Activated CD4-positive, alpha-beta T cell treated with anti-CD3 and anti-CD28 coated beads, Interleukin-2, amount 50 U/mL, for 1 hour (primary cell): ENCODE results near the gene CRYBG2.
"Not testable (repeated sequence)": the region's sequence is repeated elsewhere in the genome, so short reads cannot be mapped to it uniquely, and the experiment has no call there.

ENCODE experiments used
- DNase-seq: peaks from one replicate; pipeline ENCODE4 v3.0.0-alpha.2; 2020

The CRYBG2 gene

DNA sequence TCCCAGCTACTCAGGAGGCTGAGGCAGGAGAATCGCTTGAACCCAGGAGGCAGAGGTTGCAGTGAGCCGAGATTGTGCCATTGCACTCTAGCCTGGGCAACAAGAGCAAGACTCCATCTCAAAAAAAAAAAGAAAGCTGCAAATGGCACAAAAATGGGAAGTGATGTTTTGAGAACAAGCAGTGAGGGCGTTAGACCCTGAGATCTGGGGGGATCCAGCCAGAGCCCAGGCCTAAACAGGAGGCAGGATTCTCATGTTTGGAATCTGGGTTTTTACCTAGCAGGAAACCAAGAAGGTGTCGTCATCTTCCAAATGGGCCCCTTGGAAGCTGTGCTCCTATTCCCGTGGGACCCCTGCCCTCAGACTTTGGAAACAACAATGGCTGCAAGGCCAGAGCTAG lies 61.2 kb downstream of the CRYBG2 start:
- DNase-seq = not testable (repeated sequence)

DNA sequence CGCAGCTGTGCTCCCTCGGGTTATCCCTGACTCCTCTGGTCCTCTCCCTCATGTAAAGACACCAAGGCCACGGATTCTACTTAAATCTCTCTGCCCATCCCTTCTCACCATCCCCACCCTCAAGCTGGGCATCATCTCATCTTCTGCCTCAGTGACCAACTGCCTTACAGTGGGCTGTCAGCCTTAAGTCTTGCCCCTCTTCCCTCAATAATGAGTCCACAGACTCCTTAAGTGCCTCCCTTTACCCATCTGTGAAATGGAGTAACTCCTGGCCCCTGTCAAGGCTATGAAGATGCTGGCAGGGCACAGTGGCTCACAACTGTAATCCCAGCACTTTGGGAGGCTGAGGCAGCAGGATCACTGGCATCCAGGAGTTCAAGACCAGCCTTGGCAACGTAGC lies 62.0 kb downstream of the CRYBG2 start:
- DNase-seq = no peak

DNA sequence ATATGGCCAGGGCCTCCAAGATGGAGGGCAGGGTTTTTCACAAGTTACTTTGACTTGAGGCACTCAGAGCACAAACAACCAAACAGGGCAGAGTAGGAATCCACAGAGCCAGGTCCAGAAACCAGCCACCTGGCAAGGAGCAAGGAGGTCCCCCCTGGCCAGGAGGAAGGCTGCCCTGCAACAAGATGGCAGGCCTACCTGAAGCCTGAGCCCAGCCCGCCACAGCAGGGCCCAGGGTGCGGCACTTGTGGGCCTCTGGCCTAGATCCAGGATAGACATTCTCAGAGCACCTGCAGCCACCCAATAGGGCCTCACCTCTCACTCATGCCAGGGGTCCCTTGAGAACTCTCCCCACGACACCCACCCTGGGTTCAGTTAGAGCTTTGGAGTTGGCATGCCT lies 62.5 kb downstream of the CRYBG2 start:
- DNase-seq = no peak

DNA sequence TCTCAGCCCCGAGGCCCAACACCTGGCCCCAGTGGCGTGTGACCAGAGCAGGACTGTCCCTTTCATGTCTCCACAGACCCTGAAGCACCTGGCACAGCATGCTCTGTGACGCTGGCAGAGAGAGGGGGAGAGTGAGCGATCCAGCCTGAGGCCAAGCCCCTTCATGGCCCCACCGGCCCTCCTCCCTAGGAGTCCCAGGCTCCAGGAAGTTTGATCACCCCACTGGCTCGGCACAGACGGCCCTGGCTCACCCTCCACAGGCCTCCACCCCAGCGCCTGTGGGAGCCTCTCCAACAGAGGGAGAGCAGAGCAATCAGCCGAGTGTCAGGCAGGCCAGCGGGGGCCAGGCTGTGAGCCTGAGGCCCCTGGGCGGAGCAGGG lies 63.1 kb downstream of the CRYBG2 start:
- no peak for DNase-seq

DNA sequence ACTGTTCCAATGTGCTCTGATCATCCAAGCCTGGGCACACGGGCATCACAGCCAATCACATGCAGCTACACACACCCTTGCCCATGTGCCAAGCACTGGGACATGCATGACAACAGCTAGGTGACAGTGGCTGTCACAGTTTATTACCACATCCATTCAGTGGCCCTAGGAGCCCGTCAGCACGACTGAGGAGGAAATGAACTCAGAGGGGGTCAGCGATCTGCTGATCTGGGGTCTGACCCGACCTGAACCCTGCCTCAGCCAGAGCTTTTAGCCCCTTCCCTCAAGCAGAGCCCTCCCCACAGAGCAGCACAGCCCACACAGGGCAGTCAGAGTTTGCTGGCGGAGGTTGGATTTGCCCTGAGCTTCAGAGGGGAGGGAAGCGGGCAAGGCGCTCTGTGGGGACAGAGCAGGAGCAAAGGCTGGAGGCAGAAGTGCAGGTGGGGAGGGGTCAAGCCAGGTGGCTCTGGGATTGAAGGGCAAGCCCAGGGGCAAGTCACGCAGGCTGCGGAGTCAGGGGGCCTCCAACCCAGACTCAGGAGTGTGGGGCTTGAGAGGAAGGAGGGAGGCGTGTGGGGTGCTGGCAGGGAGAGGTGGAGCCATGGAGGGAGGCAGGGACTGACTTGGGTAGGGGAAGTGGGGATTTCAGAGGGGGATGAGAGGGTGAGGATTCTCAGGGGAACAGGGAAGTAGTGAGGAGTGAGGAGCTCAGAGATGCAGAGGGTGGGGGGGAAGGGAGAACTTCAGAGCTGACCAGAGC lies 63.6 kb downstream of the CRYBG2 start:
- DNase-seq = no peak

DNA sequence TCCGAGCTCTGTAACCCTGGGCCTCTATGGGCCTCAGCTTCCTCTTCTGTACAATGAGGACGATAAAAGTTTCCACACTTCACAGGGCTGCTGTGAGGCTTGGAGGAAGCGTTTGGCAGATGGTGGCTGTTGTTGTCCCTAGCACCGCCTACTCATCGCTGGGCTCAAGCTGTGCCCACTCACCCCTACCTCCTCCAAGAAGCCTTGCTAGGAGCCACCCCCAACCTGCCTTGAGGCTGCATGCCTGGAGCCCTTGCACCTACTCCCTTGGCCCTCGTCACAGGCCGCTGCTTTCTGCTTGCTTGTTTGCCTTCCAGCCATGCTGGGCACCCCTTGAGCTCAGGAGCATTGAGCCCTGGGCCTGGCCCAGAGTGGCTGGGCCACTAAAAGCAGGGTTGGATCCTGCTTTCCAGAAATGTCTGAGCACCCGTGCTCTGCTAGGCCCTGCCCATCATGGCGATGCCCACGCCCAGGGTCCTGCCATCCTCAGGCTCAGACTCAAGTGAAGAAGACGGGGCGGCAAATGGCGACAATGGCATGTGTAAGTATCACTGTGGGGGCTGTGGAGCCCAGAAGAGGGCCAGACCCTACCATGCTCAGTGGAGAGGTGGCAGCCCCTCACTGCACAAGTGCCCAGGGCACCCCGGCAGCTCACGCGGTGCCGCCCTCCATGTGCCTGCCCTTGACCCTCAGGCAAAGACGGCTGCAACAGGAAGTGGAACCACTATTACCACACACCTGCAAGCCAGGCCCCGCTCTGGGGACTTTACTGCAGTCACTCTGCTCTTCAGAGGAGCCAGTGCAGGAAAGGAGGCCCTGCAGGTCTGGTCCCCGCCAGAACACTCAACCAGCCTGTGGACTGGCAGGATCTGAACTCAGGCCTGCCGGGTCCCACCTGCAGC lies 64.5 kb downstream of the CRYBG2 start:
- no peak for DNase-seq

DNA sequence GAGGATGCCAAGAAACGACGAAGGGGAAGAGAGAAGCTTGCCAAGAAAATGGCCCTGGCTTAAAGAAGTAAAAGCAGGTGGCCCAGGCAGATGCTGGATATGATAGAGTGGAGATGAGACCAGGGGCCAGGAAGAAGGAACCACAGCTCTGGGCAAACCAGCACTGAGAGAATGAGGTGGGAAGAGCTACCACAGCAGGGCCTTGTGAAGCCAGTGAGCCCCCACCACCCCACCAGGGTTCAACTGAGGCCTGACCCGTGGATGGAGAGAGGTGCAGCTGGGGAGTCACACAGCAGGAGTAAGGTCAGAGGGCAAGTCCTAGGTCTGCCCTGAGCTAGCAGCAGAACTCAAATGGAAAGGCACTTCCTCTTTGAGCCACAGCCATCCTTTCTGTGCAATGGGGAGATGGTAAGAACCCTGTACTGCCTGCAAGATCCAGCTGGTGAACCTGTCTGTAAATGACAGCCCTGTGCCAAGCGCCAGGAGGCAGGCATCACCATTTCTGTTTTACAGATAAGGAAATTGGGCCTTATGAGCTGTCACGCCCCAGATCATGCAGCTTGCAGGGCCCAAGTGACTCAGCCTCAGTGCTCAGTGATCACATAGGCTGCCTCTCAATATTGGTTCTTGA lies 65.5 kb downstream of the CRYBG2 start:
- peak; percentile 59 for DNase-seq

DNA sequence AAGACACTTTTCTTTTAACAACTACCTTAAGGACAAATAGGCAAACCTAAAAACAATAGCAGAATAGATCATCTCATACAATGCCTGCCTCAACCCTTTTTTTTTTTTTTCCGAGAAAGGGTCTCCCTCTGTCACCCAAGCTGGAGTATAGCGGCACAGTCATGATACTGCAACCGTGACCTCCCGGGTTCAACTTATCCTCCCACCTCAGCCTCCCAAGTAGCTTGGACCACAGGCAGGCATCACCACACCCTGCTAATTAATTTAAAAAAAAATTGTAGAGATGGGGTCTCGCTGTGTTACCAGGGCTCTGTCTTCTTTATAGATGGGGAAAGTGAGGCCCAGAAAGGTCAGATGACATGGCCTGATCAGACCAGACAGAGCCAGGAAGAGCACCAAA lies 66.1 kb downstream of the CRYBG2 start:
- DNase-seq = no peak

DNA sequence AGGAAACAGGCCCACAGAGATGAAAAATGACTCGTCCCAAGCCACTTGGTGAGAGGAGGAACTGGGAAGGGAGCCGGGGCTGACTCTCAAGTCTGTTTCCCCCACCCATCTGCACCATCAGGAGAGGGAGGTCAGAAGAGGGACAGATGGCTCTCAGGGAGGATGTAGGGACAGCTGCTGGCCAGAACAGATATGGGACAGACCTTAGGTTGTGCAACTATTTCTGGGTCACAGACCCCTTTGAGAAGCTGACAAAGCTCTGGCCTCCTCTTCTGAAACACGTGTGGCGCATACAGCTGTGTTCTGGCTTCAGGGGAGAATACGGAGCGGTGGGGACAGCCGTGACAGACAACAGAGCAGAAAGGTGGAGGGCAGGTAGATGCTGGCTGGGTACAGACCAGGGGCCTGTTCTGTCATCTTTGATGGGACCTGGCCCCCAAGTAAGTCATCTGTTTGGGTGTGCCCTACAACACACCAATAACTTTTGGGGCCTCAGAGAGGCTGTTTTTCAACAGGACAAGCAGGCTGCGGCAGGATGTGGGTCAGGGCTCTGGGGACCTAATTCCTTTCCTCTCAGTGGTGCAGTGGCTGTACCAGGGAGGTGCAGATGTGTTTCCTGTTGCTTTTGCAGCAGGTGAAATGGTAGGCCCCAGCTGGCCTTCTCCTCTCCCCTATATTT lies 66.8 kb downstream of the CRYBG2 start:
- DNase-seq = peak; percentile 71

DNA sequence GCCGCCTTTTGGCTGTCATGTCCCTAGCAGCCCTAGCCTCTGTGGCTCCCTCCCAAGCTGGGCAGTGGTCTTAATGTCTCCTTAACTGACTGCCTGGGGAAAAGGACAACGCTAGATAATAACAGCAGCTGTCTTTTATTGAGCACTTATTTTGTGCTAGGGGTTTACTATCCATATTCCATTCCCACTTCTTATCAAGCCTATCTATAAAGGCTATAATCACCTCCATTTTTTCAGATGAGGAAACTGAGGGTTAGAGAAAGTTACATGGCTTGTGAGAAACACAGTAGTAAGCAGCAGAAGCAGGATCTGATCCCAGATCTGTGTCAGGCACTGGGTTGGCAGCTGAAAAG lies 67.9 kb downstream of the CRYBG2 start:
- no peak for DNase-seq

DNA sequence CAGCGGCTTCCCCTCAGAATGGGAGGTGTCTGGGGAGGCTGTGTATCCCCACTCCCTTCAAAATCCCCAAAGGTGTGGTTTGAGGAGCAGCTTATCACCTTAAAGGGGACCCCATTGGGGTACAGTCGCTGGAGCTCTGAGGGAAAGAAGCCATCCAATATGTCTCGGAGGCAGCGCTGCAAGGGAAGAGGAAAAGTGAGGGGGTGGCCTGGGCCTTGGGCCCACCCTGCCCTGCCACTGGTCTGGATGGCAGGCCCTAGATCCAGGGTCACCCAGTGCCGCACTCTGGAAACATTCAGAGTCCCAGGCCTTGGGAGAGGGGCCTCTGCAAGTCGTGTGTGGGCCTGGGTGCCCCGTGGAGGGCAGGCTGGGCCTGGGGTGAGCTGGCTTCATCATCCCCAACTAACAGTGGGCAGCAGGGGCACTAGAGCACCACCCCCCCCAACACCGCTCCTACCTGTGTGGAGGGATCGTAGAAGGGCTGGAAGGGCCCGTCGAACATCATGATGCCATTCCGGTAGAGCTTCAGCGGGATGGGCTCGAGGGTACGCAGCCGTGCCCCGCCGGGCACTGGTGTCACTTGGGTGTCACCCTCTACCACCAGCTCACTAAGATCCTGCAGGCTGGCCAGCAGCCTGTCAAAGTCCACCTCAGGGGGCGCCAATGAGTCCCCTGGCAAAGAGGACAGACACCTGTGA lies 68.4 kb downstream of the CRYBG2 start:
- DNase-seq = no peak

DNA sequence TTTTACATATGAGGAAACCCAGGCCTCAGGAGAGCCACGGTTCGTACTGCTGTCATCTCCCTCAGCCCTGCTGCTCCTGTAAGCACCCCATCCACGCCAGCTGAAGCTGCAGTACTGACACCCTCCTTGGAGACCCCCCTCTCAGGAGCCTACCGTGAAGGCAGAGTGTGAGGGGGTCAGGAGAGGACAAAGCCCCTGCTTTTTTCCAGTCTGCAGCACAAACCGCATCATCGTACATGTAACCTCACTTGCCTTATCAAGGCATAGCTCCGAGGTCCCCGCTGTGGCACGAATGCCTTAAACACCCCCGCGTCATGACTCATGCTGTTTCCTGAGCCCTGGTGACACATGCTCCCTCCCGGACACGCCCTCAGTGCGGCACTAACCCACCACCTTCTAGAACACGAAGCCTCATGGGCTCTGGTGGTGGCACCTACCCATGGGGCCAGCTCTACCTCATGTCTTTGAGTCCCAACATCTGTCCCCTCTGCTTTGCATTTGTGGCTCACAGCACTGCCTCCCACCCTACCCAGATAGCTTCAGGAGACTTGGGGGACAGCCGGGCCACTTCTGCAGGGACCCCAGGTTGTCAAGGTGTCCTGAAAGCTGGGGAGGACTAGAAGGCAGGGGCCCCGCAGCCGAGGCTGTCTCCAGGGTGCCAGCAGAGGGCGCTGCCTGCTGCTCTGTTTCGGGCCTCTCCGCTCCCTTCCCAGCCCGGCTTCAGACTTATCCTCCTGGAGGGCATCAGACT lies 69.2 kb downstream of the CRYBG2 start:
- DNase-seq = peak; percentile 94

DNA sequence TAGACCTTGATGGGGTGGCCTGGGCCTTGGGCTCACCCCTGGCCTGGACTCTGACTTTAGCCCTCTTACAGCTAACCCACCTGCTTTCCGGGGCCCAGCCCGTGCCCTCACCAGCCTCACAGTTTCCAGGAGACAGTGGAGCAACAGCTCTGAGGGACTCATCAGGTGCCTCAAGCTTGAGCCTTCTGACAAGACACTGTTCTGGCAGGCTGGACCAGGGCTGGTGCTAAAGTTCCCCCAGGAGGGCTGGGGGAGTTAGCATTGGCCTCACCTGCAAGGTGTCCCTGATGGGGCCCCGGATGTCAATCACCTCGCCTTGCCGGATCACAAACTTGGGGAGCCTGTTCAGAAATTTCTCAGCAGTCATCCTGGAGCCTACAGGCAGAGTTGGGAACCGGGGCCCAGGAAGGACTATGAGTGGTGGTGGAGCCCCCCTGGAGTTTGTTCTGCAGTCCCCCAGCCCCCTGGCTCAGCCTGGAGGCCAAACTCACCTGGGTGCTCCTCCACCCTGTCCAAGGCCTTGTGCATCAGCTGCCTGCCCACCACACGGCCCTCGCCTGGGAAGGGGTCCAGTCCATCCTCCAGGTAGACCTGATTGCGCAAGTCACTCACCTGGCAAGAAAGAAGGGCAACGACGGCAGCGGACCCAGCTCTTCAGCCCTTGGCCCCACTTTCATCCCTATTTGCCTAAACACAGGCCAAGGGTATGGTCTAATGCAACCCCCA lies 69.9 kb downstream of the CRYBG2 start:
- no peak for DNase-seq

DNA sequence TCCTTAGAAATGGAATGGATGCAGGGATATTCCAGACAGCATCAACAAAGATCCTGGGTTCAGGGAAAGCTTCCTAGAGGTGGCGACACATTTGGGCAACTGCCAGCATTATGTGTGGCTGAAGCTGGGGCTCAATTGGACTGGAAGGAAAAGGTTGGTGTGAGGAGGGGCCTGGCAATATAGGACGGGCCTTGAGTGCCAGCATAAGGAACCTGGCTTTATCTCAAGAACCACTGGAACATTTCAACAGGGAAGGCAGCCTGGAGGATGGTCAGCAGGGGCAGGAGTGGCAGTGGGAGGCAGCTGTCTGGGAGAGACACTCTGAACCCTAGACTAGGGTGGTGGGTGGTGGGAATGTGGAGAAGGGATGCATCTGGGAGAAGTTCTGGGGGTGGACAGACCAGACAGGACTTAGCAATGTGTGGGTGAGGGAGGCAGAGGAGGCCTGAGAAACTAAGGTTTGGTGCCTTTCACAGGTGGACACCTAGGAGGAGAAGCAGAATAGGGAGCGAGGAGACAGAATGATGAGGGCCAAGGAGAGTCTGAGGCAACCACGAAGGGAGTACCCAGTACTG lies 70.6 kb downstream of the CRYBG2 start:
- DNase-seq = no peak

DNA sequence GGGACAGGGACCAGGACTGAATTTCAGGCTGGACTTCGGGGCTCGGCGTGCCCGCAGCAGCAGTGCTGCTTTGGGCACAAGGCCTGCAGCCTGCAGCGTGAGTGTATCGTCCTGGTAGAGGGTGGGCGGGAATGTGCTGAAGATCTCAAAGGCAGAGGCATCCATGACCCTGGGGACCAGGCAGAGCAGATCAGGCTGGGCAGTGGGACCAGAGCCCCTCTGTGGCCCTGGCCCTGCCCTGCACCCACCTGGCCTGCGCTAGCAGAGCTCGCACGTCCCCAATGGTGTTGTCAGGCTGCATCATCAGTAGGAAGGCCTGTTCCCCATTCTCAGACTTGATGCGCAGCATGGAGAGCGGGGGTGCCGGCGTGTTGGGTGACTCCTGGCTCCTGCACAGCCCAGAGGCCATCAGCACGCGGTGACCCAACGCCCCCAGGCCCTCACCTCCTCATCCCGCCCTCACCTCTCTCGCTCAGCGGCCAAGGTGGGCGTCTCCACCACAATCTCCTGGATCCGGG lies 71.5 kb downstream of the CRYBG2 start:
- no peak for DNase-seq

DNA sequence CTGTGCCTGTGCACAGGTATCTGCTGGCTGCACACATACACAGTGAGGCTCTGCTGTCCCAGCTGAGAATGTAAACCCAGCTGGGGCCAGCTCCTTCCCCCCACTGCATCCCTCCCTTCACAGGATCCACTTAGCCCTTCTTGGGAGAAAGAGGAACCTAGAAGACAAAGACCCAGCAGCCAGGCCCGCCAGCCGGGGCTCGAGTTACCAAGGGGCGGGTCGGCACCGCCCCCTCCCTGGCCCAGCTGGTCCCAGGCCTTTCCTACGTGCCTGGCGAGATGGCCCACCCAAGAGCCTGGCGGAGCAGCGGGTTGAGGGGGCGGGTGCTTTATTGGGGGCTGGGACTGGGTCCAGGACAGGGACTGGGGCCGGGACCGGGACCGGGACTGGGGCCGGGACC lies 72.0 kb downstream of the CRYBG2 start:
- no peak for DNase-seq

DNA sequence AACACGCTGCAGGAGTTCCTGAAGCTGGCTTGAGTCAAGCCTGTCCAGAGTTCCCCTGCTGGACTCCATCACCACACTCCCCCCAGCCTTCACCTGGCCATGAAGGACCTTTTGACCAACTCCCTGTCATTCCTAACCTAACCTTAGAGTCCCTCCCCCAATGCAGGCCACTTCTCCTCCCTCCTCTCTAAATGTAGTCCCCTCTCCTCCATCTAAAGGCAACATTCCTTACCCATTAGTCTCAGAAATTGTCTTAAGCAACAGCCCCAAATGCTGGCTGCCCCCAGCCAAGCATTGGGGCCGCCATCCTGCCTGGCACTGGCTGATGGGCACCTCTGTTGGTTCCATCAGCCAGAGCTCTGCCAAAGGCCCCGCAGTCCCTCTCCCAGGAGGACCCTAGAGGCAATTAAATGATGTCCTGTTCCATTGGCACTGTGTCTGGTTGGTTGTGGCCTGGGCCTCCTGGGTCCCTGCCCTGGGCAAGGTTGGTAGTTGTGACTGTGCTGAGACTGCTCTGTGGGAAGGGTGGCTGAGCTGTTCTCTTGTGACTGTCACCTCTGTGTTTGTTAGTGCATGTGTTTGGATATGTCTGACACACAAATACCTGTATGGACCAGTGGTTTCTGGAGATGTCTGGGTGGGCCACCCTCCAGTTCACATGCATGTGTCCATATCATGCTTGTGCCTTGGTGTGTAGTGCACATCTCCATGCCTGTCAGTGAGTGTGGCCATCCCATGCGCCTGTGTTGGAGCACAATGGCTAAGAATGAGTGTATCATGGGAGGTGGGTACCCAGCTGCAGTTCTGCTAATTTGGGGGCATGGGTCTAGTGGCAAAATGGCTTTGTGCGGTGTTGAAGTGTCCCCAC lies 72.6 kb downstream of the CRYBG2 start:
- no peak for DNase-seq

DNA sequence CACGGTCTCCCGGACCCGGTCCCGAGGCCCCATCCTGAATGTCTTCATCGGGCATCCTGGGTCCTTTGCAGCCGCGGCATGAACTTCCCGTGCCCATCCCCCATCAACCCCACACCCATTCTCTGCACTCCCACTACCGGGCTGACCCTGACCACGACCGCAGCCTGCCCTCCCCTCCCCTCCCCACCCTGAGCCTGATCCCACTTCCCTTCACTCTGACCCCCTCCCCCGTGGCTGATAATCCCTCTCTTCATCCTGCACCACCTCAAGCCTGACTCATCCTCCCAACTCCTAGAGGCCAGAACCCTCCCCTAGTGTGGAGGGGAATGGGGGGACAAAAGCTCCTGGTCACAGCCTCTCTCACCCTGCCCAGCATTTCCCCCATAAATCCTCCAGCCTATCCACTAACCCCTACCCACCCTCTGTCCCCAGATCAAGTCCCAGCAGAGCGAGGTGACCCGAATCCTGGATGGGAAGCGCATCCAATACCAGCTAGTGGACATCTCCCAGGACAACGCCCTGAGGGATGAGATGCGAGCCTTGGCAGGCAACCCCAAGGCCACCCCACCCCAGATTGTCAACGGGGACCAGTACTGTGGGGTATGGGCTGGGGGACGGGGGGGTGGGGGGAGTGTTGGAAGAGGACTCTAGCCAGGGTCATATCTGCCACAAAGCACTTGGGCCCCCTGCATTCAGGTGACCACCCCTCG lies 73.4 kb downstream of the CRYBG2 start:
- DNase-seq = no peak
